ENCODE data around the gene SCN5A.

DNA sequence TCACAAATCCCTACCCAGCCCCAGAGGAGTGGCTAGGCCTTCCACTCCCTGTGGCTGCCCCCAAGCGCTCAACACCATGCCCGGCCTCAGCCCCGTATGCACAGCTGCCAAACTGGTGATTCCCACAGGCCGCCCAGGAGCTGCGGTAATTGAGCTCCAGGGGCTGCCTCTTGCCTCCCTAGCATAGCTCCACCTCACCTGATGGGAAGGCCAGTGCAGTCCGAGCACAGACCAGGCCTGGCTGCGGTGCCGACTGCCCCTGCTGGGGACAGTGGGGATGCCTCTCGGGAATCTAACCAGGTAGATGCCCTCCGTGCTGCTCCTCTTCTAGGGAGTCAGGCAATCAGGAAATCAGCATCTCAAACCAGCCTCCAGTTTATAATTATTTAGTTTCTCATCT, 25.9 kb downstream of the SCN5A start:
- TF ChIP-seq POLR2AphosphoS5 (IDR thresholded peaks at IDR 0.05; ENCODE audit: low read depth, low read length) (no peak), TCF7L2 (IDR thresholded peaks at IDR 0.05; ENCODE audit: low read depth, low read length) (no peak)
- TF ChIP-seq, protein P1, sequence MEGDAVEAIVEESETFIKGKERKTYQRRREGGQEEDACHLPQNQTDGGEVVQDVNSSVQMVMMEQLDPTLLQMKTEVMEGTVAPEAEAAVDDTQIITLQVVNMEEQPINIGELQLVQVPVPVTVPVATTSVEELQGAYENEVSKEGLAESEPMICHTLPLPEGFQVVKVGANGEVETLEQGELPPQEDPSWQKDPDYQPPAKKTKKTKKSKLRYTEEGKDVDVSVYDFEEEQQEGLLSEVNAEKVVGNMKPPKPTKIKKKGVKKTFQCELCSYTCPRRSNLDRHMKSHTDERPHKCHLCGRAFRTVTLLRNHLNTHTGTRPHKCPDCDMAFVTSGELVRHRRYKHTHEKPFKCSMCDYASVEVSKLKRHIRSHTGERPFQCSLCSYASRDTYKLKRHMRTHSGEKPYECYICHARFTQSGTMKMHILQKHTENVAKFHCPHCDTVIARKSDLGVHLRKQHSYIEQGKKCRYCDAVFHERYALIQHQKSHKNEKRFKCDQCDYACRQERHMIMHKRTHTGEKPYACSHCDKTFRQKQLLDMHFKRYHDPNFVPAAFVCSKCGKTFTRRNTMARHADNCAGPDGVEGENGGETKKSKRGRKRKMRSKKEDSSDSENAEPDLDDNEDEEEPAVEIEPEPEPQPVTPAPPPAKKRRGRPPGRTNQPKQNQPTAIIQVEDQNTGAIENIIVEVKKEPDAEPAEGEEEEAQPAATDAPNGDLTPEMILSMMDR (IDR thresholded peaks at IDR 0.05): no peak

All from Panc1 (cell line).